T-helper 2 cell treated with Interferon-gamma antibody and Interleukin-4, amounts not matched to agents 100 ng/mL and 5 ng/mL, for 36 hours (primary cell): Measurements from ENCODE around the gene HIVEP3. TPM values are rescaled to one million over a fixed set of nuclear protein-coding genes. Genes with fewer than 3 reads are reported as not detected.

Experiments
- intact Hi-C: fragments of 100-400 bp; cut with micrococcal nuclease; formaldehyde crosslinking; loops from one replicate; pipeline ENCODE4 v1.15.1; 2023
- total RNA-seq: library from RNA; stranded (reverse); gene quantifications from 2 replicates; pipeline ENCODE4 v1.2.3, GENCODE V29; 2022

The HIVEP3 gene
- total RNA-seq, 1 donor from 2014 or later: 20.3 TPM

DNA sequence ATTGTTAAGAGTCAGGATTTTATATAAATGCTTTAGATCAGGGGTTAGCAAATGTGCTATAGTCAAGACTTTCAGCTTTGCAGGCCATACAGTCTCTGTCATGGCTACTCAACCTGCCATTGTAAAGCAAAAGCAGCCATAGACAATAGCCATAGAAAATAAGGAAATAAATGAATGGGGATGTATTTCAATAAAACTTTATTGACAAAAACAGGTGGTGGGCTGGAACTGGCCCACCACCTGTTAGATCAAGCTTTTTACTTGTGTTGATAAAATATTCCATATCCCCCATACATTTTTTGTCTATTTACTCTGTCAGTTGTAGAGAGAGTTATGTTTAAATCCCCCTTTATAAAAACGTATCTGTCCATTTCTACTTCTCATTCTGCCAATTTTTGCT lies 98.9 kb downstream of the HIVEP3 start:
- intact Hi-C loops: loop anchor here (10.0 kb wide), 1 partner anchor 45 kb away; no protein-coding TSS in a partner anchor

DNA sequence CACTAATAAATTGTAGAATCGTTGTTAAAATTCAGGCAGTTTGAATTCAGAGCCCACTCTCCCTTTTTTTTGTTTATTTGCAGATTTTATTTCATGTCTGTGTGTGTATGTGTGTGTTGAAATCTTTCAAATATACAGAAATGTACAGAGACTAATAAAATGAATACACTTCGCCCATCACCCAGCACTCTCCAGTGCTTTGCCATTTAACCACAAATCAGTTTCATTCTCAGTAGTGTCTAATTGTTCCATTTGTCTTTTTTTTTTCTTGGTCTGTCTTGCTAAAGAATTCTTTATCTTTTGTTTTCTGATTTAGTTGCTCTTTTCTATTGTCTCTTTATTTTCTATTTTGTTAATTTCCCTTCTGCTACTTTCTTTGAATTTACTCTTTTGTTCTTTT lies 99.7 kb downstream of the HIVEP3 start:
- intact Hi-C loops: loop anchor here (10.0 kb wide), 1 partner anchor 46 kb away; no protein-coding TSS in a partner anchor

DNA sequence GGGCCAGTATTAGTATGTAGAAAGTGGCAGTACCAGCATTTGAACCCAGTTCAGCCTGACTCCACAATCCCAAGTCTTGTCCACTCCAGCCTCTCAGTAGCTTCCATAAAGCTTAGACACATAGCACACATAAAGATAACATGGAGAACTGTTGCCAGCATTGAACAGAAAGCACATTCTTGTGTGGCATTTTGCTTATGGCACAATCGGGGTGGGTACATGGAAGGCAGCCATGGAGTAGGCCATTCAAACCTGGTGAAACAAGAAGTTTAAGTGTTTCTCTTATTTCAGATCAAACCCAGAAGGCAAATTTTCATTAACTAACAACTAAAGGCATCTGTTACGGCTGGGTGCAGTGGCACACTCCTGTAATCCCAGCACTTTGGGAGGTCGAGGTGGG lies 102.7 kb downstream of the HIVEP3 start:
- intact Hi-C loops: loop anchor here (10.0 kb wide), 1 partner anchor 49 kb away; no protein-coding TSS in a partner anchor

DNA sequence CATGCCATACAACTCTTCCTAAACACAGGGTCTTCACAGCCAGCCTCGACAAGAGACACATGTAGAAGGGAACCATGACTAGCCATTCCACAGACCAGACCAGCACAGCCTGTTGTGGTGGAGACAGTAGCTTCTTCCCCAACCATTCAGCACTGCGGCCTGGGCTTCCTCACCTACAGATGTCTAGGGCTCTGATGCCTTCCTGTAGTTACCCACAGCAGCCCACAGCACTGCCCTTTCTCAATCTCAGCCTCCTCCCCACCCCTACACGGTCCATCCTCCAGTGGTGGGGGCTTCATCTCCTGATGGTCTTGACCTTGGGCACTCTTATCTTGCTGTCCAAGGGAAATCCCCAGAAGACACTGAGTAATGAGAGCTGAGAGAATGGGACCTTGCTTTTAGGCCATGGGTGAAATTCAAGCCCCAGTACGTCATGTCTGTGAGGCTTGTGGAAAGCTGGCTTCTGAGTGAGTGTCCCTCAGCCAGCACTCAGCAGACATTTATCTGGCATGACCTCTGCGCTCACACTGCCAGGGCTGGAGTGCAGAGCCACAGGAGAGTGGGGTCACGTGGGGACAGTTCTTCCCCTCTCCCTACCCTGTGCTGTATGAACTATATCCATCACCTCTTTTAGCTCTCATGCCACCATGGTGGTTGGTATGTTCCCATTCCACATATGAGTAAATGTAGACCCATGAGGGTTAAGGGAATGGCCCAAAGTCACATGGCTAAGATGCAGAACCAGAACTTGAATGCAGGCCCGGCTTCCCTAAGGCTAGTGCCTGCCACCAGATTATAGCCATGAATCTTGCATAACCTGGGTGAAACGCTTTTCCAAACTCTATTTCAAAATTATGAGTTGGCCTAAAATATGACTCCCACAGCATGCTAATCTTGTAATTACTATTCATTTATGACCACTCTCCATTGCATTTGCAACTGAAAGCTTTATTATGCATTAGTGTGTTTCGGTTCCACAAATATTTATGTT lies 104.7 kb downstream of the HIVEP3 start:
- intact Hi-C loops: loop anchor here (5.0 to 10.0 kb wide), 2 partner anchors 51 to 103 kb away; partner anchors contain the start of gene HIVEP3

DNA sequence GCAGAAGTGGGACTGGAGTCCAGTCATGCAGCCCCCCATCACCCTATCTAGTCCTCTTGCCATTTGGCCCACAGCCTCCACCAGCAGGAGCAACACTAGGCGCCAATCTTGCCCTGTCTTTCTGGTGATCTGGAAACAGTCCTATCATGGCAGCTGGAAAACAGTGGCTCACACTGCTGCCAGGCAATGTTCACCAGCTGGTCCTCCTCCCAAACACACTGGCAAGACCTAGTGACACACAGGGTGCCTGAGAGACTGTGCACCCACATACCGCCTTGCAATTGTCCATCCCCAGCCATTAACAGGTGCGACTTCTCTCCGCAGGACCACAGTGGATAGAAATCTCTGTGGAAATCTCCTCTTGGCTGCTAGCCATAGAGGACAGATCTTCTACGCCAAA lies 105.5 kb downstream of the HIVEP3 start:
- intact Hi-C loops: loop anchor here (5.0 to 10.0 kb wide), 2 partner anchors 52 to 104 kb away; partner anchors contain the start of gene HIVEP3

DNA sequence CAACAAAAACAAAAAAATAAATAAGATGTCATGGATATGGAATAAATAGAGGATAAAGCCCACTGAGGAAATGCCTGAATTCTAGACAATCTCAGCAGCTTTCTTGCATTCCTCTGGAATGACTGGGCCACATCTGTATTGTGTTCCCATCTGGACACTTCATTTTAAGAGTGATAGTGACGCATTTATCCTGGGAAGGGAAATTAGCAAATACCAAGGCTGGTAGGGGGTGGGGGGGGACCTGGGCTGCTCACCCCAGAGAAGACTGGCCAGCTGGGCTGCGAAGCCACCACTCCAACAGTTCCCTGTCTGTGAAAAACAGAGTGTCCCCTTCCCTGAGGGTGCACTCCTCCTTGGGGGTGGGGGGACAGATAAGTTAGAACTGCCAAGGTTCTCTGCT lies 106.3 kb downstream of the HIVEP3 start:
- intact Hi-C loops: loop anchor here (1.0 to 10.0 kb wide), 3 partner anchors 52 to 361 kb away; partner anchors contain the start of gene HIVEP3

DNA sequence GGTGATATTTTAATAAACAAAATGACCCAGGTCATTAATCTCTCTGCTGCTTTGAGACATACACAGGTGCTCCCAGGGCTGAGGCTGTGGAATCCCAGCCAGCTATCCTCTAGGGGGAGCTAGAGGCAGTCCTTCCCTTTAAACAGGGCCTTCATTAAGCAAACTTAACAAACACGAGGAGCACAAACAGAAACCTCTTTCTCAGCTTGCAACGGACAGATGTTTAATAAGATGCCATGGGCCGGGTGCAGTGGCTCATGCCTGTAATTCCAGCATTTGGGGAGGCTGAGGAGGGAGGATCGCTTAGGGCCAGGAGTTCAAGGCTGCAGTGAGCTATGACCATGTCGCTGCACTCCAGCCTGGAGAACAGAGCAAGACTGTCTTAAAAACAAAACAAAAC lies 106.7 kb downstream of the HIVEP3 start:
- intact Hi-C loops: loop anchor here (1.0 to 10.0 kb wide), 3 partner anchors 53 to 361 kb away; partner anchors contain the start of gene HIVEP3

DNA sequence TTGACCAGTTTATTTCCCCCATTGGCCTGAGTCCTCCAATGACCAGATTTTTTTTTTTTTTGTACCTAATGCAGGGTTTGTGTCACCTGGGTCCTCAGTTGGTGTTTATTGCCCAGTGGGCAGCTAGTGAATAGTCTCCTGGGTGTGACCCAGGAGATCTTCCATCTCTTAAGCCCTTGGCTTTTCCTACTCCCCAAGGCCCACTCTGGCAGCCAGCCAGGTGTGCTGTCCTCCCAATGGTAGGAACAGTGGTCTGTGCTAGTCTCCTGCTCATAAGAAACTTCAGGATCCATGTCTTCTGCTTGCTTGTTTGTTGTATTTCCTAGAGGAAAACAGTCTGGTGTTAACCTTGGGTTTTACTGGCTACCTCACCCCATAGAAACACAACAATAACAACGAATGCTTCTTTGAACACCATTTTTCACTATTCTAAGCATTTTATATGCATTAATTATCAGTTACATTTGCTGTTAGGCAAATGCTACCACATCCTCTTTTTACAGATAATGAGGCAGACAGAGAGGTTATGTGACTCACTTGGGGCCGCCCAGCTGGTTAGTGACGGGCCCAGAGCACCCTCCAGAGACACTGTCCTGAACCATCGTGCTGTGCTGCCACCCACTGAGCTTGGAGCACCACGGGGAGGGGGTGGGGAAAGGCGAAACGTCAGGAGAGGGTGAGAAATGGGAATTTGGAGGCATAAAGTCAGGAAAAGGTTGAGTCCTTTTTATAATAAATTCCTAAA lies 107.5 kb downstream of the HIVEP3 start:
- intact Hi-C loops: loop anchor here (1.0 to 10.0 kb wide), 3 partner anchors 54 to 237 kb away; partner anchors contain the start of gene HIVEP3

DNA sequence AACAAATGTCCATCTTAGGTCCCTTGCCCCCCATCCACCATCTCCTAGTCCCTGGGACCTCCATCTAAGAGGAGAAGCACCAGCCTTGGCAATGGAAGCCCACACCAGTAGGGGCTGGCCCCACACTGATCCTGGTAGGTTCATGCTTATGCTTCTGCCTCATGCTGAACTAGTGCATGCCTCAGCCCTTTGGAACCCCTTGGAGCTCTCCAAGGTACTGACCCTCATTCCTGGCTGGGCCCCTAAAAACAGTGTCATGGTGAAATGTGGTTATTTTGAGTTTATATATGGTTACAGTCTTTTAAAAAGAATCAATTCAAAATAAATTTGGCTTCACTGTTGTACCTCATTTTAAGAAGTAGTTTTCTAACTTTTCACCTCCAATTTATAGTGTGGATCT lies 108.3 kb downstream of the HIVEP3 start:
- intact Hi-C loops: loop anchor here (5.0 to 10.0 kb wide), 2 partner anchors 54 to 107 kb away; partner anchors contain the start of gene HIVEP3

DNA sequence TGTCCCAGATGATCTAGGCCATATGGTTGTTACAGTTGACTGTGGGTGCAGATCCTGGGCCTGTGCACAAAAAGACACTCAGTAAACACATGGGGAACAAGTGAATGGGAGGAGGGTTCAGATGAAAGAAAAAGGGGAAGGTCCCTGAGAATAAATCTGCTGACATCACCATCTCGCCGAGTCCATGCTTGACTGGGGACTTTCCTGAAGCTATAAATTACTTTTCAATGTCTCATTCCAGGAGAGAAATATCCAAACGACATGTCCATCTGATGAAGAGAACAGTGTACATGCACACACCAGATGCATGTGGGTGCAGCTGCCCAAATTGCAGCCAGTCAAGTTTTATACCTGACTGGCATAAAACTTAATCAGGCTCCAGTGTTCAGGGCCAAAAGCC lies 109.0 kb downstream of the HIVEP3 start:
- intact Hi-C loops: loop anchor here (5.0 to 10.0 kb wide), 3 partner anchors 55 to 108 kb away; partner anchors contain the start of gene HIVEP3

DNA sequence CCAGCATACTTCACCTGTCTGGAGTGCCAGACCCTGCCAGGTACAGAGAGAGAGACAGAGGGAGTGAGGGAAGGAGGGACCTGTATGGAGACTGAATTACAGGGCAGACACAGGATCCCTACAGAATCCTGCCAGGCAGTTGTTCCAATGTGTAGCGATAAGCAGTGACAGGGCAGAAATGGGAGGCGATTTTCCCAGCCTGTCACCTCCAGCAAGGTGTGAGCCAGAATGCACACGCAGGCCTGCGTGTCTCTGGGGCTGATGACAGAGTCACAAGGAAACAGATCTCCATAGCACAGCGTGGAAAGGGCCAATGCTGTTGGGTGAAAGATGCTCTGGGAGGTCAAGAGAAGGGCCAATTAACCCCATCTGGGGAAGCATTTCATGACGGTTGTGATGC lies 111.3 kb downstream of the HIVEP3 start:
- intact Hi-C loops: loop anchor here (2.0 to 10.0 kb wide), 4 partner anchors 53 to 227 kb away; no protein-coding TSS in a partner anchor

DNA sequence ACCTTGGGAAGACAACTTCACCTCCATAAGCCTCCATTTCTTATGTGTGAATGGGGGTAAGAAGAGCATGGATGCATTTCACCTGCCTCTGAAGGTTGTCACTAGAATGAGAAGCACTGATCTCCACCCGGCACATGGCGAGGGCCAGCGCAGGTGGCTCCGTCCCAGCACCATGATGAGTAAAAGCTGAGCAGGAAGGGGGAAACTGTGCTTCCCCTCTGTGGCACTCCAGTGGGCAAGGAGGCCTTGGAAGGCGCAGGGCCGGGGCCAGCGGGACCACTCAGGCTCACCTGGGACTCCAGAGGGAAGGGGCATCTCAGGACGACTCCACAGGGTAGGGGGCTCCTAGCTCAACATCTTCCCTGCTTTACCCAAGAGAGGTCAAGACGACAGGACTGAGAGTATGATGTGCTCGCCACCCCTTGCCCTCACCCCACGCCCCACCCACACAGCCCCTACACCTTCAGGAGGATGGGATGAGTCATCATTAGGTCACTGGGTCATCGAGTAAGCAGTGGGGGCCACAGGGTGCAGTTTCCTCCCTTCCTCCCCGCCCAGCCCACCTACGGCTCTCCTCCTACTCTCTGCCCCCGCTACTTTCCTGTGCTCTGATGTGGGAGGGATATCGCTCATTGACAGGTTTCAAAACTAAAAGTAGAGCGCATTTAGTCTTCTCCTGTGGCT lies 112.1 kb downstream of the HIVEP3 start:
- intact Hi-C loops: loop anchor here (2.0 to 10.0 kb wide), 4 partner anchors 52 to 228 kb away; no protein-coding TSS in a partner anchor

DNA sequence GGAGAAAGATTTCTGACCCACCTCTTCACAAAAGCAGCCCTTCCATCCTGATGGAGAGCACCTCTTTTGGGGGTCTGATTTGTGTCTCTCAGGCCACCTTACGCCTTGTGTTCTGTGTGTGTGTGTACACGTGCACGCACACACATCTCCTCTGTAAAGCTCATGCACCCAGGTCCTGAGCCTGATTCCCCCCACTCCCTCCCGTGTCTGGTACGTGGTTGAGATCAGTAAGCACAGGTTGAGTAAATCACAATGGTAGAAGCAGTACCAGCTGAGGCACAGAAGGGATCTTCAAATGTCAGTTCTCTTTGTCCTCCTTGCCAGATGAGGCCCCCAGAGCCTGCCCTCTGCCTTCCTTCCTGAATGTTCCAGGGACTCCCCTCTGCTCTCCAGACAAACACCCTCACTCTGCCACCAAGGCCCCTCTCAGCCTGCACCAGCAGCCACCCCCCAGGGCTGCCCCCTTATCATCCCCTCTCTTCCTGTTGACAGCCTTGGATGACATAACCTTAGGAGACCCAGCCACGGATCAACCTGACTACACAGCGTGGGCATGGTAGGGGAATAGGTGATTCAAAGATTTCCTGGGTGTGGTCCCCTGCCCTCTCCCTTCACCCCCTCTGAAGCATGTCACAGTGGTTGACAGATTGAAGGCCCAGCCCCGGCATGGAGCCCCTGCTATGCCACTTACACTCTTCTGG lies 112.8 kb downstream of the HIVEP3 start:
- intact Hi-C loops: loop anchor here (2.0 to 10.0 kb wide), 4 partner anchors 51 to 229 kb away; no protein-coding TSS in a partner anchor

DNA sequence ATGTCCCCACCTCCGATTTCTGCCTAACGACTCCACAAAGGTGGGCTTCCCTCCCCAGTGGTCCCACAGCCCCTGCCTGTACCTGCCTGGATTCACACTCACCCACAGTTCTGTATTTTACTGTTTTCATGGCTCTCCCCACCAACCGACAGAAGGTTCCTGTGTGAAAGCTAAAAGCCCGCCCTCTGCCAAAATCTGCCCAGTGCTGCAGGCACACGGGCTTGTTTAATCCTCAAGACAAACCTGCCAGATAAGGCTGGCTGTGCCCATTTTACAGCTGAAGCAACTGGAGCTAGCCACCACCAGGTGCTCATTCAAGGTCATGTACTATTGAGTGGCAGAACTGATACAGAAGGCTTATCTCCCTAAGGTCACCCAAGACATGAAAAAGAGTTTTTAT lies 114.5 kb downstream of the HIVEP3 start:
- intact Hi-C loops: loop anchor here (10.0 kb wide), 1 partner anchor 91 kb away; no protein-coding TSS in a partner anchor

DNA sequence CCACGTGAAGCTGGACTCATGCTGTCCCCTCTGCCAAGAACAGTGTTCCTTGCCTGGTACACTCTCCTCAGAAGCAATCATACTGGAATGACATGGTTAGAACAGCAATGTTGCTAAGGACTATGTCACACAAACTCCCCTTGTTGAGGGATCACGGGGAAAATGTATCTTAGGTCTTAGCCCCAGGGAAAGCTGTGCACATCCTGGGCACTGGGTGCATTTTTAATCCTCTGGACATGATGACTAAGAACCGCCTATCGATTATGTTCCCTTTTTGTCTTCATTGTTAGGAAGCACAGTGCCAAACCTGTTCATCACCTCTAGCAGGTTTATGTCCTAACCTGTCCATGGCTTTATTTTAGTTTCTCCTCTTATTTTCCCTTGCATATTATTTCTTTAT lies 115.1 kb downstream of the HIVEP3 start:
- intact Hi-C loops: loop anchor here (10.0 kb wide), 1 partner anchor 91 kb away; no protein-coding TSS in a partner anchor

DNA sequence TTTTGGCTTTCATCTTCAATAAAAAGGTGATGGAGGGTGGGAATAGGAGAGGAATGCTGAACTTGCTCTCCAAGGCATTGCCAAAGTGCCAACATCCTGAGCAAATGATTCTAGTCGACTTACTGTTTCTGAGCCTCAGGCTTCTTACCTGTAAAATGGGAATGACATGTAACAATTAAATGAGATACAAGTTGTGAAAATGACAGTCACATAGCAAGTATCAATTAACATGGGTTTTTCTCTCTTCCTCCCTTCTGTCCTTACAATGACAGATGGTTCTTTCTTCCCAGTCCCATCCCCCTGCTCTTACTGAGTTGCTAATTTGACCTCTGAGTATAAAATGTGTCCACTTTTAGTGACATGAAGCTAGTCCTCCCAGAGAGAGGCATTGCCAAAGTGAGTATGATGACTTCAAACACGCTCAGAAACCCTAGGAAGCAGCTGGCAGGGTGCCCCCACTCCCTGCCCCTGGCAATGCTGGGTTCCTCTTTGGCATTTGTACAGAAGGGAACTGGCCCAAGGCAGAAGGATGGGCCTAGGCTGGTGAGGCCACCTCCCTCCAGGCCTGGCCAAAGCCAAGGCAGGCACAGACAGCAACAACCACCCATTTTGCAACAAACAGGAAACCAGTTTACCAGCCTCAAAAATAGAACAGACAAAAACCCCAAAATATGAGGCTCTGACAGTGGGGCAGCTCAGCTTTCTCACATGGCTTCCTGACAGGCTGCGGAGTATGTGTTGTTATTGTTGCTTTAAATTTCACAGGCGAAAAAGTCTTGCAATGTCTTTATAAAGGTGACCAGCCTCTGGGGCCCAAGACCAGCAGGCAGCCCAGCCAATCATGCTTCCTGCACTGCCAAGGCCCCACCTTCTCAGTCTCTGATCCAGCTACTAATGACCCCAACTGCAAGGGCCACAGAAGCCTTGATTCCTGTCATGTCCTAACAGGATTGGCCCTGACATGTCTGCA lies 115.9 kb downstream of the HIVEP3 start:
- intact Hi-C loops: loop anchor here (10.0 kb wide), 1 partner anchor 92 kb away; no protein-coding TSS in a partner anchor

DNA sequence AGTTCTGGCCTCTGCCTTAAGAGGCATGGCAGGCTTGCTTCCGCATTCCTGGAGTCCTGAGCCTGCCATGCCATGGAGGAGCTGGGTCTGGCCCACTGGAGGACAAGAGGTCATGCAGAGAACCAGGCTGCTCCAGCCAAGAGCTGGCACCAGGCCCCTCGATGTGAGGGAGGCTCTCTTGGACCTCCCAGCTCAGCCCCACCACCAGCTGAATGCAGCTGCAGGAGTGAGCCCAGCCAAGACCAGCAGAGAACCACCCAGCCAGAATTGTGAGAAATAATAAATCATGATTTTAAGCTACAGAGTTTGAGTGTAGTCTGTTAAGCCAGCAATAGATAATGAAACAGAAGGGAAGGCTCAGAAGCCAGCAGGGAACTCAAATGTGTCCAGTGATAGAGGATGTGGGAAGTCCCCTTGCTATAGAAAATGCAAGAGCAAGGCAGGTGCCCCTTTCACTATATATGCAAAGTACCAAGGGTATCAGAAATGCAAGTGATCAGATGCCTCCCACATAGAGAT lies 118.4 kb downstream of the HIVEP3 start:
- intact Hi-C loops: loop anchor here (10.0 kb wide), 1 partner anchor 94 kb away; no protein-coding TSS in a partner anchor

DNA sequence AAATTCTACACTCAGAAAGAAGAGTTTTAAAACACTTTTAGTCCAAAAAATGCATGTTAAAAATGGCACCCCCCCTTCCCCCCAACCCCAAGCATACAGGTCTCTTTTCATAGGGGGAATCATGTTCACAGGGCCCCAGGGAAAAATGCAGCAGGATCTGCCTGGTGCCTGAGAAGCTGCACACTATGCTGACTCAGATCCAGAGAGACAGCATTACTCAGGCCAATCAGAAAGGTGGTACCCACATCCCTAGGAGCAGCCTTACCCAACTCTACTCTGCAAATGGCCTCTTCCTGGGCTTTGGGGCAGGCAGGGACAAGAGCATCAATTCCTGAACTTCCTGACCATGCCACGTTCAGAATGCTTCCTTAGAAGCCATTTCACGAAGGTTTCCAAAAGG lies 119.0 kb downstream of the HIVEP3 start:
- intact Hi-C loops: loop anchor here (10.0 kb wide), 1 partner anchor 95 kb away; no protein-coding TSS in a partner anchor
